A549 (cell line): ENCODE measurements around the gene GUCY1A2.

Experiments
- BHLHE40 ChIP-seq: IDR thresholded peaks from 2 replicates; pipeline ENCODE4 v1.6.1; 2012; ENCODE audit warnings: low read depth, low read length, inconsistent platforms
- CBX2 ChIP-seq: fragments of 200-600 bp; sonication (generic); IDR thresholded peaks from 2 replicates; pipeline ENCODE4 v1.6.1; 2016; ENCODE audit warnings: low read depth, mild to moderate bottlenecking, borderline replicate concordance
- CBX8 ChIP-seq: fragments of 200-600 bp; sonication (generic); IDR thresholded peaks from 2 replicates; pipeline ENCODE4 v1.6.1; 2016
- CEBPB ChIP-seq, 2 experiments: fragments of >200 bp in 1 of 2; sonication (Bioruptor Twin) in 1 of 2; formaldehyde crosslinking in 1 of 2; IDR thresholded peaks; 2 replicates each; pipeline ENCODE4 v1.6.1; 2012 to 2016
- CHD2 ChIP-seq: fragments of 150-350 bp; IDR thresholded peaks from 2 replicates; pipeline ENCODE4 v1.6.1; 2014; ENCODE audit warnings: low read length; ENCODE audit not compliant: partially characterized antibody
- EHMT2 ChIP-seq: fragments of 200-600 bp; sonication (generic); IDR thresholded peaks from 2 replicates; pipeline ENCODE4 v1.6.1; 2016; ENCODE audit warnings: antibody characterized with exemption, low read depth, mild to moderate bottlenecking, moderate library complexity
- EP300 ChIP-seq, 2 experiments: fragments of >200 bp; sonication (Bioruptor Twin); formaldehyde crosslinking; IDR thresholded peaks; 2 replicates in 1 of 2; 3 replicates in 1 of 2; pipeline ENCODE4 v1.6.1; 2016 to 2017
- JUN ChIP-seq, 2 experiments: fragments of >200 bp; sonication (Bioruptor Twin); formaldehyde crosslinking; IDR thresholded peaks; 2 replicates in 1 of 2; 3 replicates in 1 of 2; pipeline ENCODE4 v1.6.1; 2016 to 2017
- MAZ ChIP-seq: fragments of 150-350 bp; IDR thresholded peaks from 2 replicates; pipeline ENCODE4 v1.6.1; 2014; ENCODE audit warnings: antibody characterized with exemption, low read depth, low read length, borderline replicate concordance
- POLR2A ChIP-seq: IDR thresholded peaks from 2 replicates; pipeline ENCODE4 v1.6.1; 2012; ENCODE audit warnings: mild to moderate bottlenecking, low read length
- RNF2 ChIP-seq: fragments of 200-600 bp; sonication (generic); IDR thresholded peaks from 2 replicates; pipeline ENCODE4 v1.6.1; 2016; ENCODE audit warnings: low read depth, mild to moderate bottlenecking, antibody characterized with exemption, moderate library complexity, borderline replicate concordance
- SREBF2 ChIP-seq: fragments of 450-650 bp; IDR thresholded peaks from 2 replicates; pipeline ENCODE4 v1.6.1; 2014; ENCODE audit warnings: mild to moderate bottlenecking, moderate library complexity
- TF ChIP-seq, protein P1 (sequence below): fragments of >200 bp; sonication (Bioruptor Twin); formaldehyde crosslinking; IDR thresholded peaks from 3 replicates; pipeline ENCODE4 v1.5.1; 2016
- TF ChIP-seq, protein P2 (sequence below): fragments of 150-350 bp; IDR thresholded peaks from 2 replicates; pipeline ENCODE4 v1.6.1; 2014; ENCODE audit warnings: low read depth, mild to moderate bottlenecking, low read length

DNA sequence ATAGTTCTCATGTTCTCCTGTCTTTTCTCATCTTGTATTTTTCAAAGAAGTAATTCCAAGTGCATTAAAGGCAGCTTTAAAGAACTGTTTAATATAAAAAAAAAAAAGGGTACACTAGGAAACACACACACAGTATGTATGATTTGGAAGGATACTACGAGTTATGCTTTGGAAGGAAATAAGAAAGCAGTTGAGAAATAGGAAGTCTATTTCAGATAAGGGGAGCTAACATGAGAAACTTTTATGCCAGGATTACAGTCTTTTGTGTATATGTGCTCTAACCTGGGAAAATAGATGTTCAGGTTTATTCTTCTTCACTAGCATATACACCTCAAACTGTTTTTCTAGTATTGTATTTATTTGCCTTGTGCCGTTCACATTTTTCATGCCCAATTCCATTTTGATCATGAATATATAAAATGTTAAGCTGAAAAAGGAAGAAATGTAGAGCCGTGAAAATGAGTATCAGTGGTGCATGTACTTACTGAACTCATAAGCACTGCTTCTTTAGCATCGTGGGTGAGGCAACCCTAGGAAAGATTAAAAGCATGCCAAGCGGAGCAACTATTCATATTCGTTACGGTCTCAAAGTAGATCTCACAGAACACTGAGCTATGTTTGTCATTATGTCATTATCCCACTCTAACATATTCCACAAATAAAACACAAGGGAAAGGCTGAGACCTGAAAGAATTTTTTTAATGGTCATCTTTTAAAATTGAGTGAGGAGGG lies 59.6 kb downstream of the GUCY1A2 start:
- TF ChIP-seq BHLHE40, result no peak
- TF ChIP-seq JUN (IDR thresholded peaks at IDR 0.05), result no peak
- TF ChIP-seq, protein P1, sequence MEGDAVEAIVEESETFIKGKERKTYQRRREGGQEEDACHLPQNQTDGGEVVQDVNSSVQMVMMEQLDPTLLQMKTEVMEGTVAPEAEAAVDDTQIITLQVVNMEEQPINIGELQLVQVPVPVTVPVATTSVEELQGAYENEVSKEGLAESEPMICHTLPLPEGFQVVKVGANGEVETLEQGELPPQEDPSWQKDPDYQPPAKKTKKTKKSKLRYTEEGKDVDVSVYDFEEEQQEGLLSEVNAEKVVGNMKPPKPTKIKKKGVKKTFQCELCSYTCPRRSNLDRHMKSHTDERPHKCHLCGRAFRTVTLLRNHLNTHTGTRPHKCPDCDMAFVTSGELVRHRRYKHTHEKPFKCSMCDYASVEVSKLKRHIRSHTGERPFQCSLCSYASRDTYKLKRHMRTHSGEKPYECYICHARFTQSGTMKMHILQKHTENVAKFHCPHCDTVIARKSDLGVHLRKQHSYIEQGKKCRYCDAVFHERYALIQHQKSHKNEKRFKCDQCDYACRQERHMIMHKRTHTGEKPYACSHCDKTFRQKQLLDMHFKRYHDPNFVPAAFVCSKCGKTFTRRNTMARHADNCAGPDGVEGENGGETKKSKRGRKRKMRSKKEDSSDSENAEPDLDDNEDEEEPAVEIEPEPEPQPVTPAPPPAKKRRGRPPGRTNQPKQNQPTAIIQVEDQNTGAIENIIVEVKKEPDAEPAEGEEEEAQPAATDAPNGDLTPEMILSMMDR, result no peak
- TF ChIP-seq MAZ, result no peak
- no peak for TF ChIP-seq CEBPB (IDR thresholded peaks at IDR 0.05)
- TF ChIP-seq RNF2, result no peak
- no peak for TF ChIP-seq CBX8
- TF ChIP-seq POLR2A, result no peak
- TF ChIP-seq CHD2, result no peak
- TF ChIP-seq EP300 (IDR thresholded peaks at IDR 0.05), result no peak
- no peak for TF ChIP-seq EHMT2
- TF ChIP-seq, protein P2, sequence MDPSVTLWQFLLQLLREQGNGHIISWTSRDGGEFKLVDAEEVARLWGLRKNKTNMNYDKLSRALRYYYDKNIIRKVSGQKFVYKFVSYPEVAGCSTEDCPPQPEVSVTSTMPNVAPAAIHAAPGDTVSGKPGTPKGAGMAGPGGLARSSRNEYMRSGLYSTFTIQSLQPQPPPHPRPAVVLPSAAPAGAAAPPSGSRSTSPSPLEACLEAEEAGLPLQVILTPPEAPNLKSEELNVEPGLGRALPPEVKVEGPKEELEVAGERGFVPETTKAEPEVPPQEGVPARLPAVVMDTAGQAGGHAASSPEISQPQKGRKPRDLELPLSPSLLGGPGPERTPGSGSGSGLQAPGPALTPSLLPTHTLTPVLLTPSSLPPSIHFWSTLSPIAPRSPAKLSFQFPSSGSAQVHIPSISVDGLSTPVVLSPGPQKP, result no peak
- TF ChIP-seq CBX2, result no peak
- no peak for TF ChIP-seq SREBF2
